Fibroblast of peridontal ligament (primary cell): ENCODE measurements around the gene GABRB2.

Experiments used
- DNase-seq: peaks from one replicate; pipeline ENCODE4 v3.0.0-alpha.2; 2010; ENCODE audit errors: extremely low read depth

GABRB2 gene

GRCh38 chr5:161471211-161471950, 75.1 kb downstream of the GABRB2 start:
- no peak for DNase-seq

- no peak for DNase-seq
These were observed 78.8 kb downstream of the GABRB2 start for GRCh38 chr5:161467703-161468102.

GRCh38 chr5:161460741-161461140, 85.8 kb downstream of the GABRB2 start:
- DNase-seq: no peak

- no peak for DNase-seq
These were observed 99.9 kb downstream of the GABRB2 start for GRCh38 chr5:161446655-161447054.

GRCh38 chr5:161442471-161442870, 104.1 kb downstream of the GABRB2 start:
- DNase-seq: no peak

GRCh38 chr5:161432798-161433197, 113.7 kb downstream of the GABRB2 start:
- DNase-seq: no peak

GRCh38 chr5:161431963-161432362, 114.6 kb downstream of the GABRB2 start:
- DNase-seq: no peak

GRCh38 chr5:161421067-161421466, 125.5 kb downstream of the GABRB2 start:
- no peak for DNase-seq

GRCh38 chr5:161420521-161420920, 126.0 kb downstream of the GABRB2 start:
- DNase-seq: no peak

- DNase-seq: no peak
These were observed 131.6 kb downstream of the GABRB2 start for GRCh38 chr5:161414896-161415295.

- no peak for DNase-seq
These were observed 132.5 kb downstream of the GABRB2 start for GRCh38 chr5:161414037-161414436.

- DNase-seq: no peak
These were observed 133.7 kb downstream of the GABRB2 start for GRCh38 chr5:161412792-161413191.

GRCh38 chr5:161411156-161411555, 135.4 kb downstream of the GABRB2 start:
- DNase-seq: no peak

- no peak for DNase-seq
These were observed 135.9 kb downstream of the GABRB2 start for GRCh38 chr5:161410640-161411039.

GRCh38 chr5:161409471-161409870, 137.1 kb downstream of the GABRB2 start:
- DNase-seq: no peak

- no peak for DNase-seq
These were observed 139.6 kb downstream of the GABRB2 start for GRCh38 chr5:161406880-161407279.

- no peak for DNase-seq
These were observed 142.5 kb downstream of the GABRB2 start for GRCh38 chr5:161403996-161404395.

- no peak for DNase-seq
These were observed 143.4 kb downstream of the GABRB2 start for GRCh38 chr5:161403121-161403520.

- DNase-seq: no peak
These were observed 145.9 kb downstream of the GABRB2 start for GRCh38 chr5:161400583-161400982.

- DNase-seq: no peak
These were observed 146.4 kb downstream of the GABRB2 start for GRCh38 chr5:161399996-161400562.

- no peak for DNase-seq
These were observed 149.1 kb downstream of the GABRB2 start for GRCh38 chr5:161397448-161397847.

- DNase-seq: no peak
These were observed 150.4 kb downstream of the GABRB2 start for GRCh38 chr5:161396171-161396570.

- DNase-seq: no peak
These were observed 154.8 kb downstream of the GABRB2 start for GRCh38 chr5:161391724-161392123.

- DNase-seq: no peak
These were observed 155.5 kb downstream of the GABRB2 start for GRCh38 chr5:161391016-161391415.
